ENCODE data around the gene TTC13.
A peak's percentile ranks its signal among the peaks of the same experiment; 100 is the strongest.

Gene TTC13

GRCh38 chr1:230948301-230948700 lies 30.4 kb downstream of the TTC13 start:
- Mint-ChIP-seq H3K36me3 (ENCODE audit: low read depth) (peaks cover 76% of the 10 kb centered on the region), H3K27ac (no peak overlapping the region), H3K4me3 (no peak overlapping the region), H3K27me3 (no peaks in the 10 kb centered on the region), H3K4me1 (ENCODE audit: low read depth) (peaks cover 3% of the 10 kb centered on the region), H3K9me3 (no peaks in the 10 kb centered on the region)
- DNase-seq: no peak

GRCh38 chr1:230943048-230943593 lies 35.5 kb downstream of the TTC13 start:
- DNase-seq: no peak
- Mint-ChIP-seq H3K36me3 (ENCODE audit: low read depth) (peaks cover 73% of the 10 kb centered on the region), H3K27ac (no peak overlapping the region), H3K4me3 (no peak overlapping the region), H3K4me1 (ENCODE audit: low read depth) (peaks cover 6% of the 10 kb centered on the region), H3K9me3 (no peaks in the 10 kb centered on the region), H3K27me3 (no peaks in the 10 kb centered on the region)

- no peak for DNase-seq
- H3K27me3 Mint-ChIP-seq: no peaks in the 10 kb centered on the region
- no peaks in the 10 kb centered on the region for H3K9me3 Mint-ChIP-seq
- peaks cover 16% of the 10 kb centered on the region for H3K4me1 Mint-ChIP-seq (ENCODE audit: low read depth)
- no peak overlapping the region for H3K4me3 Mint-ChIP-seq
- H3K27ac Mint-ChIP-seq: no peak overlapping the region
- H3K36me3 Mint-ChIP-seq (ENCODE audit: low read depth): peaks cover 71% of the 10 kb centered on the region
Observed at GRCh38 chr1:230940848-230941247, 37.8 kb downstream of the TTC13 start.

- Mint-ChIP-seq H3K4me1 (ENCODE audit: low read depth) (peaks cover 18% of the 10 kb centered on the region), H3K4me3 (no peak overlapping the region), H3K27ac (no peak overlapping the region), H3K27me3 (no peaks in the 10 kb centered on the region), H3K36me3 (ENCODE audit: low read depth) (peaks cover 69% of the 10 kb centered on the region), H3K9me3 (no peaks in the 10 kb centered on the region)
- no peak for DNase-seq
Observed at GRCh38 chr1:230939806-230940489, 38.7 kb downstream of the TTC13 start.

GRCh38 chr1:230938924-230939368 lies 39.7 kb downstream of the TTC13 start:
- no peak for DNase-seq
- peak overlapping the region; percentile 53 for H3K27ac Mint-ChIP-seq
- no peaks in the 10 kb centered on the region for H3K27me3 Mint-ChIP-seq
- no peak overlapping the region for H3K4me3 Mint-ChIP-seq
- H3K4me1 Mint-ChIP-seq (ENCODE audit: low read depth): peaks cover 18% of the 10 kb centered on the region
- no peaks in the 10 kb centered on the region for H3K9me3 Mint-ChIP-seq
- H3K36me3 Mint-ChIP-seq (ENCODE audit: low read depth): peaks cover 71% of the 10 kb centered on the region

GRCh38 chr1:230937371-230937770 lies 41.3 kb downstream of the TTC13 start:
- DNase-seq: no peak
- peak overlapping the region; percentile 45 for H3K27ac Mint-ChIP-seq
- no peaks in the 10 kb centered on the region for H3K27me3 Mint-ChIP-seq
- peaks cover 75% of the 10 kb centered on the region for H3K36me3 Mint-ChIP-seq (ENCODE audit: low read depth)
- peaks cover 15% of the 10 kb centered on the region for H3K4me1 Mint-ChIP-seq (ENCODE audit: low read depth)
- H3K9me3 Mint-ChIP-seq: no peaks in the 10 kb centered on the region
- no peak overlapping the region for H3K4me3 Mint-ChIP-seq

GRCh38 chr1:230936475-230936874 lies 42.2 kb downstream of the TTC13 start:
- peaks cover 15% of the 10 kb centered on the region for H3K4me1 Mint-ChIP-seq (ENCODE audit: low read depth)
- no peak overlapping the region for H3K4me3 Mint-ChIP-seq
- no peak overlapping the region for H3K27ac Mint-ChIP-seq
- peaks cover 80% of the 10 kb centered on the region for H3K36me3 Mint-ChIP-seq (ENCODE audit: low read depth)
- no peak for DNase-seq
- no peaks in the 10 kb centered on the region for H3K9me3 Mint-ChIP-seq
- no peaks in the 10 kb centered on the region for H3K27me3 Mint-ChIP-seq

- peak overlapping the region; percentile 57 for H3K27ac Mint-ChIP-seq
- H3K4me1 Mint-ChIP-seq (ENCODE audit: low read depth): peaks cover 21% of the 10 kb centered on the region
Observed at GRCh38 chr1:230935852-230936251, 42.8 kb downstream of the TTC13 start.

GRCh38 chr1:230930986-230931385 lies 47.7 kb downstream of the TTC13 start:
- H3K27ac Mint-ChIP-seq: no peak overlapping the region
- H3K27me3 Mint-ChIP-seq: no peaks in the 10 kb centered on the region
- no peaks in the 10 kb centered on the region for H3K9me3 Mint-ChIP-seq
- peaks cover 7% of the 10 kb centered on the region for H3K4me1 Mint-ChIP-seq (ENCODE audit: low read depth)
- DNase-seq: no peak
- peaks cover 76% of the 10 kb centered on the region for H3K36me3 Mint-ChIP-seq (ENCODE audit: low read depth)
- no peak overlapping the region for H3K4me3 Mint-ChIP-seq

More at GRCh38 chr1:230935852-230936251, 42.8 kb downstream of the TTC13 start:
- no peak overlapping the region for H3K4me3 Mint-ChIP-seq
- no peak for DNase-seq
- peaks cover 85% of the 10 kb centered on the region for H3K36me3 Mint-ChIP-seq (ENCODE audit: low read depth)
- no peaks in the 10 kb centered on the region for H3K9me3 Mint-ChIP-seq
- H3K27me3 Mint-ChIP-seq: no peaks in the 10 kb centered on the region

- H3K27ac Mint-ChIP-seq: no peak overlapping the region
- no peak for DNase-seq
- H3K9me3 Mint-ChIP-seq: no peaks in the 10 kb centered on the region
- H3K36me3 Mint-ChIP-seq (ENCODE audit: low read depth): peaks cover 77% of the 10 kb centered on the region
- H3K4me1 Mint-ChIP-seq (ENCODE audit: low read depth): peaks cover 4% of the 10 kb centered on the region
- H3K27me3 Mint-ChIP-seq: no peaks in the 10 kb centered on the region
- H3K4me3 Mint-ChIP-seq: no peak overlapping the region
Observed at GRCh38 chr1:230926182-230926581, 52.5 kb downstream of the TTC13 start.

- Mint-ChIP-seq H3K4me3 (no peak overlapping the region), H3K27ac (no peak overlapping the region), H3K4me1 (ENCODE audit: low read depth) (no peaks in the 10 kb centered on the region), H3K27me3 (no peaks in the 10 kb centered on the region), H3K36me3 (ENCODE audit: low read depth) (peaks cover 77% of the 10 kb centered on the region), H3K9me3 (no peaks in the 10 kb centered on the region)
- DNase-seq: no peak
Observed at GRCh38 chr1:230925608-230926007, 53.1 kb downstream of the TTC13 start.

GRCh38 chr1:230923176-230923575 lies 55.5 kb downstream of the TTC13 start:
- no peaks in the 10 kb centered on the region for H3K4me1 Mint-ChIP-seq (ENCODE audit: low read depth)
- H3K27me3 Mint-ChIP-seq: no peaks in the 10 kb centered on the region
- no peak overlapping the region for H3K4me3 Mint-ChIP-seq
- no peak for DNase-seq
- H3K36me3 Mint-ChIP-seq (ENCODE audit: low read depth): peaks cover 86% of the 10 kb centered on the region
- no peak overlapping the region for H3K27ac Mint-ChIP-seq
- no peaks in the 10 kb centered on the region for H3K9me3 Mint-ChIP-seq

- H3K4me1 Mint-ChIP-seq (ENCODE audit: low read depth): no peaks in the 10 kb centered on the region
- DNase-seq: no peak
- H3K4me3 Mint-ChIP-seq: no peak overlapping the region
- no peaks in the 10 kb centered on the region for H3K27me3 Mint-ChIP-seq
- no peaks in the 10 kb centered on the region for H3K9me3 Mint-ChIP-seq
- H3K27ac Mint-ChIP-seq: peak overlapping the region; percentile 67
- H3K36me3 Mint-ChIP-seq (ENCODE audit: low read depth): peaks cover 84% of the 10 kb centered on the region
Observed at GRCh38 chr1:230922620-230923019, 56.0 kb downstream of the TTC13 start.

- DNase-seq: no peak
- Mint-ChIP-seq H3K36me3 (ENCODE audit: low read depth) (peaks cover 81% of the 10 kb centered on the region), H3K4me3 (no peak overlapping the region), H3K9me3 (no peaks in the 10 kb centered on the region), H3K27me3 (no peaks in the 10 kb centered on the region), H3K4me1 (ENCODE audit: low read depth) (peaks cover 7% of the 10 kb centered on the region), H3K27ac (peak overlapping the region; percentile 20)
Observed at GRCh38 chr1:230919207-230919606, 59.5 kb downstream of the TTC13 start.

GRCh38 chr1:230917284-230918135 lies 61.2 kb downstream of the TTC13 start:
- Mint-ChIP-seq H3K9me3 (no peaks in the 10 kb centered on the region), H3K27me3 (no peaks in the 10 kb centered on the region), H3K4me3 (no peak overlapping the region), H3K27ac (no peak overlapping the region), H3K36me3 (ENCODE audit: low read depth) (peaks cover 81% of the 10 kb centered on the region), H3K4me1 (ENCODE audit: low read depth) (peaks cover 7% of the 10 kb centered on the region)
- DNase-seq: peak; percentile 69
